ENCODE results near the gene ZBTB21. TPM values are rescaled to one million over a fixed set of nuclear protein-coding genes. Genes with fewer than 3 reads are reported as not detected.

The ZBTB21 gene
- 3.7 TPM for total RNA-seq

- Histone ChIP-seq H3K9me3 (ENCODE audit: control insufficient read depth in 3 of 3, low read length in 3 of 3) (peaks cover 0 to 3% (median 0%) of the 10 kb centered on the region in 3 donors), H3K36me3 (ENCODE audit: control insufficient read depth in 3 of 3, insufficient read depth in 3 of 3, low read length in 3 of 3) (no peaks in the 10 kb centered on the region), H3K27me3 (ENCODE audit: control insufficient read depth in 3 of 3, insufficient read depth in 3 of 3, low read length in 3 of 3) (no peaks in the 10 kb centered on the region), H3K4me1 (ENCODE audit: control insufficient read depth in 3 of 3, insufficient read depth in 3 of 3, low read length in 3 of 3) (peaks cover 9 to 11% (median 10%) of the 10 kb centered on the region in 3 donors), H3K9ac (ENCODE audit: low read depth in 1 of 3, low read length in 3 of 3) (peak within 1 kb of the TSS; percentile 85 to 95 (median 95)), H3K4me3 (ENCODE audit: low read length in 3 of 3) (peak within 1 kb of the TSS; percentile 79 to 89 (median 84)), H3K27ac (ENCODE audit: low read depth, low read length) (peak within 1 kb of the TSS; percentile 98)
These were observed at the start of gene ZBTB21 for GRCh38 chr21:42009831-42010506. TSS of gene ZBTB21 (minus strand) at chr21:42010360. CDS start at chr21:41994095, 16,265 bp downstream.

GRCh38 chr21:42059721-42060120 lies 49.6 kb upstream of the ZBTB21 start:
- Histone ChIP-seq H3K9ac (ENCODE audit: low read depth in 1 of 3, low read length in 3 of 3) (no peak overlapping the region), H3K36me3 (ENCODE audit: control insufficient read depth in 3 of 3, insufficient read depth in 3 of 3, low read length in 3 of 3) (no peaks in the 10 kb centered on the region), H3K27me3 (ENCODE audit: control insufficient read depth in 3 of 3, insufficient read depth in 3 of 3, low read length in 3 of 3) (peaks cover 29 to 32% (median 29%) of the 10 kb centered on the region in 3 donors), H3K9me3 (ENCODE audit: control insufficient read depth in 3 of 3, low read length in 3 of 3) (no peaks in the 10 kb centered on the region), H3K4me1 (ENCODE audit: control insufficient read depth in 3 of 3, insufficient read depth in 3 of 3, low read length in 3 of 3) (peaks cover 0 to 16% (median 13%) of the 10 kb centered on the region in 3 donors), H3K27ac (ENCODE audit: low read depth, low read length) (no peak overlapping the region), H3K4me3 (ENCODE audit: low read length in 3 of 3) (no peak overlapping the region)

- Histone ChIP-seq H3K4me3 (ENCODE audit: low read length in 3 of 3) (no peak overlapping the region), H3K4me1 (ENCODE audit: control insufficient read depth in 3 of 3, insufficient read depth in 3 of 3, low read length in 3 of 3) (peaks cover 0 to 13% (median 11%) of the 10 kb centered on the region in 3 donors), H3K27ac (ENCODE audit: low read depth, low read length) (no peak overlapping the region), H3K9me3 (ENCODE audit: control insufficient read depth in 3 of 3, low read length in 3 of 3) (no peaks in the 10 kb centered on the region), H3K9ac (ENCODE audit: low read depth in 1 of 3, low read length in 3 of 3) (no peak overlapping the region), H3K36me3 (ENCODE audit: control insufficient read depth in 3 of 3, insufficient read depth in 3 of 3, low read length in 3 of 3) (no peaks in the 10 kb centered on the region), H3K27me3 (ENCODE audit: control insufficient read depth in 3 of 3, insufficient read depth in 3 of 3, low read length in 3 of 3) (peaks cover 26 to 31% (median 30%) of the 10 kb centered on the region in 3 donors)
These were observed 49.0 kb upstream of the ZBTB21 start for GRCh38 chr21:42059141-42059540.

GRCh38 chr21:42058631-42059111 lies 48.5 kb upstream of the ZBTB21 start:
- peaks cover 23 to 27% (median 26%) of the 10 kb centered on the region in 3 donors for H3K27me3 ChIP-seq (ENCODE audit: control insufficient read depth in 3 of 3, insufficient read depth in 3 of 3, low read length in 3 of 3)
- H3K9ac ChIP-seq (ENCODE audit: low read depth in 1 of 3, low read length in 3 of 3): no peak overlapping the region
- H3K27ac ChIP-seq (ENCODE audit: low read depth, low read length): no peak overlapping the region
- H3K4me3 ChIP-seq (ENCODE audit: low read length in 3 of 3): no peak overlapping the region
- no peaks in the 10 kb centered on the region for H3K36me3 ChIP-seq (ENCODE audit: control insufficient read depth in 3 of 3, insufficient read depth in 3 of 3, low read length in 3 of 3)
- no peaks in the 10 kb centered on the region for H3K9me3 ChIP-seq (ENCODE audit: control insufficient read depth in 3 of 3, low read length in 3 of 3)
- H3K4me1 ChIP-seq (ENCODE audit: control insufficient read depth in 3 of 3, insufficient read depth in 3 of 3, low read length in 3 of 3): peaks cover 0 to 13% (median 7%) of the 10 kb centered on the region in 3 donors

- Histone ChIP-seq H3K27me3 (ENCODE audit: control insufficient read depth in 3 of 3, insufficient read depth in 3 of 3, low read length in 3 of 3) (peaks cover 16 to 23% (median 20%) of the 10 kb centered on the region in 3 donors), H3K27ac (ENCODE audit: low read depth, low read length) (peak overlapping the region; percentile 19), H3K9ac (ENCODE audit: low read depth in 1 of 3, low read length in 3 of 3) (no peak overlapping the region), H3K4me3 (ENCODE audit: low read length in 3 of 3) (no peak overlapping the region), H3K9me3 (ENCODE audit: control insufficient read depth in 3 of 3, low read length in 3 of 3) (no peaks in the 10 kb centered on the region), H3K36me3 (ENCODE audit: control insufficient read depth in 3 of 3, insufficient read depth in 3 of 3, low read length in 3 of 3) (no peaks in the 10 kb centered on the region), H3K4me1 (ENCODE audit: control insufficient read depth in 3 of 3, insufficient read depth in 3 of 3, low read length in 3 of 3) (peaks cover 0 to 8% (median 0%) of the 10 kb centered on the region in 3 donors)
These were observed 47.8 kb upstream of the ZBTB21 start for GRCh38 chr21:42057851-42058437.

- Histone ChIP-seq H3K36me3 (ENCODE audit: control insufficient read depth in 3 of 3, insufficient read depth in 3 of 3, low read length in 3 of 3) (no peaks in the 10 kb centered on the region), H3K9ac (ENCODE audit: low read depth in 1 of 3, low read length in 3 of 3) (no peak overlapping the region), H3K9me3 (ENCODE audit: control insufficient read depth in 3 of 3, low read length in 3 of 3) (no peaks in the 10 kb centered on the region), H3K27ac (ENCODE audit: low read depth, low read length) (peak overlapping the region; percentile 19), H3K27me3 (ENCODE audit: control insufficient read depth in 3 of 3, insufficient read depth in 3 of 3, low read length in 3 of 3) (peaks cover 13 to 19% (median 16%) of the 10 kb centered on the region in 3 donors), H3K4me1 (ENCODE audit: control insufficient read depth in 3 of 3, insufficient read depth in 3 of 3, low read length in 3 of 3) (peaks cover 0 to 6% (median 0%) of the 10 kb centered on the region in 3 donors), H3K4me3 (ENCODE audit: low read length in 3 of 3) (no peak overlapping the region)
These were observed 47.0 kb upstream of the ZBTB21 start for GRCh38 chr21:42056996-42057689.

GRCh38 chr21:42056468-42056867 lies 46.3 kb upstream of the ZBTB21 start:
- H3K4me3 ChIP-seq (ENCODE audit: low read length in 3 of 3): no peak overlapping the region
- H3K27me3 ChIP-seq (ENCODE audit: control insufficient read depth in 3 of 3, insufficient read depth in 3 of 3, low read length in 3 of 3): peaks cover 10 to 19% (median 13%) of the 10 kb centered on the region in 3 donors
- no peaks in the 10 kb centered on the region for H3K9me3 ChIP-seq (ENCODE audit: control insufficient read depth in 3 of 3, low read length in 3 of 3)
- no peak overlapping the region for H3K9ac ChIP-seq (ENCODE audit: low read depth in 1 of 3, low read length in 3 of 3)
- no peaks in the 10 kb centered on the region for H3K36me3 ChIP-seq (ENCODE audit: control insufficient read depth in 3 of 3, insufficient read depth in 3 of 3, low read length in 3 of 3)
- H3K27ac ChIP-seq (ENCODE audit: low read depth, low read length): no peak overlapping the region
- H3K4me1 ChIP-seq (ENCODE audit: control insufficient read depth in 3 of 3, insufficient read depth in 3 of 3, low read length in 3 of 3): peaks cover 0 to 6% (median 0%) of the 10 kb centered on the region in 3 donors

- Histone ChIP-seq H3K9me3 (ENCODE audit: control insufficient read depth in 3 of 3, low read length in 3 of 3) (no peaks in the 10 kb centered on the region), H3K4me3 (ENCODE audit: low read length in 3 of 3) (no peak overlapping the region), H3K27ac (ENCODE audit: low read depth, low read length) (no peak overlapping the region)
These were observed 45.3 kb upstream of the ZBTB21 start for GRCh38 chr21:42055425-42055824.

GRCh38 chr21:42051788-42052187 lies 41.6 kb upstream of the ZBTB21 start:
- no peak overlapping the region for H3K9ac ChIP-seq (ENCODE audit: low read depth in 1 of 3, low read length in 3 of 3)
- no peak overlapping the region for H3K27ac ChIP-seq (ENCODE audit: low read depth, low read length)
- H3K9me3 ChIP-seq (ENCODE audit: control insufficient read depth in 3 of 3, low read length in 3 of 3): no peaks in the 10 kb centered on the region
- H3K36me3 ChIP-seq (ENCODE audit: control insufficient read depth in 3 of 3, insufficient read depth in 3 of 3, low read length in 3 of 3): no peaks in the 10 kb centered on the region
- H3K27me3 ChIP-seq (ENCODE audit: control insufficient read depth in 3 of 3, insufficient read depth in 3 of 3, low read length in 3 of 3): peaks cover 0 to 7% (median 4%) of the 10 kb centered on the region in 3 donors
- H3K4me3 ChIP-seq (ENCODE audit: low read length in 3 of 3): no peak overlapping the region
- peaks cover 5 to 9% (median 8%) of the 10 kb centered on the region in 3 donors for H3K4me1 ChIP-seq (ENCODE audit: control insufficient read depth in 3 of 3, insufficient read depth in 3 of 3, low read length in 3 of 3)

More at GRCh38 chr21:42055425-42055824, 45.3 kb upstream of the ZBTB21 start:
- H3K27me3 ChIP-seq (ENCODE audit: control insufficient read depth in 3 of 3, insufficient read depth in 3 of 3, low read length in 3 of 3): peaks cover 10 to 19% (median 13%) of the 10 kb centered on the region in 3 donors
- no peaks in the 10 kb centered on the region for H3K36me3 ChIP-seq (ENCODE audit: control insufficient read depth in 3 of 3, insufficient read depth in 3 of 3, low read length in 3 of 3)
- H3K9ac ChIP-seq (ENCODE audit: low read depth in 1 of 3, low read length in 3 of 3): no peak overlapping the region
- H3K4me1 ChIP-seq (ENCODE audit: control insufficient read depth in 3 of 3, insufficient read depth in 3 of 3, low read length in 3 of 3): peaks cover 0 to 6% (median 0%) of the 10 kb centered on the region in 3 donors

All from skeletal muscle tissue (tissue), 4 donors.